Mesenchymal stem cell (in vitro differentiated cells and primary cell): Measurements from ENCODE around the gene FOXP1.

Experiments
- DNase-seq: peaks from one replicate; pipeline ENCODE4 v3.0.0-alpha.2; 2013
- H2AFZ ChIP-seq: one replicate; pipeline ENCODE4 v1.6.1; 2013; ENCODE audit warnings: low read depth, mild to moderate bottlenecking, control low read depth, inconsistent platforms, low read length, moderate library complexity
- H2AK5ac ChIP-seq: 2 replicates; pipeline ENCODE4 v1.6.1; 2013; ENCODE audit warnings: low read length, moderate library complexity, mild to moderate bottlenecking, inconsistent platforms; ENCODE audit not compliant: severe bottlenecking
- H2BK120ac ChIP-seq: one replicate; pipeline ENCODE4 v1.6.1; 2013; ENCODE audit warnings: low read depth, mild to moderate bottlenecking, inconsistent platforms, low read length, moderate library complexity
- H2BK12ac ChIP-seq, 2 experiments: one replicate each; pipeline ENCODE4 v1.6.1; 2013; ENCODE audit warnings: inconsistent platforms in 2 of 2, low read length in 2 of 2, mild to moderate bottlenecking in 2 of 2, moderate library complexity in 2 of 2, control low read depth in 1 of 2
- H2BK15ac ChIP-seq: one replicate; pipeline ENCODE4 v1.6.1; 2013; ENCODE audit warnings: mild to moderate bottlenecking, low read depth, inconsistent platforms; ENCODE audit not compliant: poor library complexity, severe bottlenecking
- H2BK5ac ChIP-seq: 2 replicates; pipeline ENCODE4 v1.6.1; 2013; ENCODE audit warnings: low read depth, mild to moderate bottlenecking, low read length, control low read depth, inconsistent platforms; ENCODE audit not compliant: poor library complexity, severe bottlenecking
- H3K14ac ChIP-seq, 2 experiments: one replicate each; pipeline ENCODE4 v1.6.1; 2013; ENCODE audit warnings: inconsistent platforms in 2 of 2, low read length in 2 of 2, control low read depth in 1 of 2, mild to moderate bottlenecking in 1 of 2, moderate library complexity in 1 of 2
- H3K18ac ChIP-seq, 2 experiments: one replicate each; pipeline ENCODE4 v1.6.1; 2013; ENCODE audit warnings: inconsistent platforms in 2 of 2, low read length in 2 of 2, control low read depth in 1 of 2, low read depth in 1 of 2, mild to moderate bottlenecking in 1 of 2
- H3K23ac ChIP-seq, 2 experiments: one replicate each; pipeline ENCODE4 v1.6.1; 2013; ENCODE audit warnings: inconsistent platforms in 2 of 2, low read length in 2 of 2, mild to moderate bottlenecking in 2 of 2, moderate library complexity in 2 of 2, control low read depth in 1 of 2
- H3K27ac ChIP-seq: 2 replicates; pipeline ENCODE4 v1.5.1; 2013; ENCODE audit warnings: mild to moderate bottlenecking, moderate library complexity, low read length, control low read depth, inconsistent platforms; ENCODE audit not compliant: poor library complexity, severe bottlenecking
- H3K27me3 ChIP-seq, 2 experiments: 2 replicates each; pipeline versions ENCODE4 v1.6.1 to v1.7.0; 2013; ENCODE audit warnings: low read length in 2 of 2, mild to moderate bottlenecking in 2 of 2, moderate library complexity in 2 of 2, control low read depth in 1 of 2, inconsistent platforms in 1 of 2; ENCODE audit not compliant: control insufficient read depth in 1 of 2, insufficient read depth in 1 of 2
- H3K36me3 ChIP-seq, 2 experiments: 2 replicates each; pipeline versions ENCODE4 v1.6.1 to v1.7.0; 2013; ENCODE audit warnings: low read length in 2 of 2, control low read depth in 1 of 2, inconsistent platforms in 1 of 2, low read depth in 1 of 2, mild to moderate bottlenecking in 1 of 2; ENCODE audit not compliant: insufficient read depth in 2 of 2, control insufficient read depth in 1 of 2
- H3K4ac ChIP-seq, 2 experiments: one replicate each; pipeline ENCODE4 v1.6.1; 2013; ENCODE audit warnings: inconsistent platforms in 2 of 2, low read length in 2 of 2, mild to moderate bottlenecking in 2 of 2, moderate library complexity in 2 of 2, control low read depth in 1 of 2, low read depth in 1 of 2
- H3K4me1 ChIP-seq: 2 replicates; pipeline ENCODE4 v1.6.1; 2013; ENCODE audit warnings: low read depth, low read length, control low read depth; ENCODE audit not compliant: control insufficient read depth, insufficient read depth
- H3K4me2 ChIP-seq: 2 replicates; pipeline ENCODE4 v1.6.1; 2013; ENCODE audit warnings: low read length, mild to moderate bottlenecking, inconsistent platforms; ENCODE audit not compliant: poor library complexity, severe bottlenecking
- H3K4me3 ChIP-seq, 2 experiments: 2 replicates each; pipeline versions ENCODE4 v1.5.1 to v1.7.0; 2013; ENCODE audit warnings: low read length in 2 of 2, mild to moderate bottlenecking in 2 of 2, control low read depth in 1 of 2, low read depth in 1 of 2; ENCODE audit not compliant: insufficient read depth in 1 of 2
- H3K79me1 ChIP-seq: replicated peaks from 2 replicates; pipeline ENCODE4 v1.6.1; 2013; ENCODE audit warnings: mild to moderate bottlenecking, control low read depth, low read length, inconsistent platforms; ENCODE audit not compliant: poor library complexity, severe bottlenecking
- H3K9ac ChIP-seq: 2 replicates; pipeline ENCODE4 v1.7.0; 2013; ENCODE audit warnings: mild to moderate bottlenecking, low read length, moderate library complexity
- H3K9me3 ChIP-seq: 2 replicates; pipeline ENCODE4 v1.7.0; 2013; ENCODE audit warnings: mild to moderate bottlenecking, low read length; ENCODE audit not compliant: control insufficient read depth
- H4K8ac ChIP-seq: one replicate; pipeline ENCODE4 v1.6.1; 2013; ENCODE audit warnings: inconsistent platforms, mild to moderate bottlenecking, low read length, moderate library complexity
- H4K91ac ChIP-seq: one replicate; pipeline ENCODE4 v1.6.1; 2013; ENCODE audit warnings: mild to moderate bottlenecking, low read length, inconsistent platforms
- WGBS: methylation state at CpG from one replicate; pipeline ENCODE4 v1.1.7; 2013; ENCODE audit warnings: mixed read lengths; 5-methylcytosine and 5-hydroxymethylcytosine counted together

The FOXP1 gene

GRCh38 chr3:71564361-71564760, 19.2 kb downstream of the FOXP1 start:
- 86% methylated on average over 6 of the region's 6 CpGs for WGBS
- no peak overlapping the region for H2BK5ac ChIP-seq

GRCh38 chr3:71563827-71564226, 19.7 kb downstream of the FOXP1 start:
- no peak overlapping the region for H4K8ac ChIP-seq
- peaks cover 7% of the 10 kb centered on the region for H3K79me1 ChIP-seq
- H3K9ac ChIP-seq, result no peak overlapping the region
- H3K4me3 ChIP-seq, result no peak overlapping the region
- no peak overlapping the region for H3K23ac ChIP-seq
- H2AFZ ChIP-seq, result no peak overlapping the region
- H3K14ac ChIP-seq, result no peak overlapping the region
- no peak overlapping the region for H3K18ac ChIP-seq
- no peak overlapping the region for H3K27ac ChIP-seq
- no peaks in the 10 kb centered on the region for H3K27me3 ChIP-seq
- H2BK5ac ChIP-seq, result no peak overlapping the region
- H3K4me1 ChIP-seq, result peaks cover 7% of the 10 kb centered on the region
- H2BK120ac ChIP-seq, result no peak overlapping the region
- no peak overlapping the region for H3K4me2 ChIP-seq
- H2BK15ac ChIP-seq, result no peak overlapping the region
- peaks cover 0 to 19% of the 10 kb centered on the region in 2 experiments for H3K36me3 ChIP-seq
- H2BK12ac ChIP-seq, result no peak overlapping the region
- no peak overlapping the region for H4K91ac ChIP-seq
- DNase-seq, result no peak
- no peaks in the 10 kb centered on the region for H3K9me3 ChIP-seq
- no peak overlapping the region for H3K4ac ChIP-seq
- no peak overlapping the region for H2AK5ac ChIP-seq
- 69% methylated on average over 3 of the region's 3 CpGs for WGBS

More at GRCh38 chr3:71564361-71564760, 19.2 kb downstream of the FOXP1 start:
- no peak overlapping the region for H3K23ac ChIP-seq
- no peak overlapping the region for H3K4ac ChIP-seq
- no peak overlapping the region for H4K91ac ChIP-seq
- peaks cover 0 to 17% of the 10 kb centered on the region in 2 experiments for H3K36me3 ChIP-seq
- no peaks in the 10 kb centered on the region for H3K27me3 ChIP-seq
- no peak overlapping the region for H2AK5ac ChIP-seq
- no peaks in the 10 kb centered on the region for H3K9me3 ChIP-seq
- no peak overlapping the region for H3K4me2 ChIP-seq
- no peak overlapping the region for H4K8ac ChIP-seq
- no peak overlapping the region for H2BK12ac ChIP-seq
- no peak overlapping the region for H3K9ac ChIP-seq
- H3K79me1 ChIP-seq, result peaks cover 5% of the 10 kb centered on the region
- no peak overlapping the region for H2BK120ac ChIP-seq
- no peak overlapping the region for H3K18ac ChIP-seq
- no peak for DNase-seq
- H2BK15ac ChIP-seq, result no peak overlapping the region
- H3K27ac ChIP-seq, result no peak overlapping the region
- no peak overlapping the region for H3K14ac ChIP-seq
- H3K4me3 ChIP-seq, result no peak overlapping the region
- H2AFZ ChIP-seq, result no peak overlapping the region
- peaks cover 7% of the 10 kb centered on the region for H3K4me1 ChIP-seq

- no peak overlapping the region for H2BK120ac ChIP-seq
- H2BK12ac ChIP-seq, result no peak overlapping the region
- no peak overlapping the region for H3K27ac ChIP-seq
- H3K4me2 ChIP-seq, result no peak overlapping the region
- peaks cover 0 to 20% of the 10 kb centered on the region in 2 experiments for H3K36me3 ChIP-seq
- no peaks in the 10 kb centered on the region for H3K27me3 ChIP-seq
- peaks cover 8% of the 10 kb centered on the region for H3K79me1 ChIP-seq
- no peaks in the 10 kb centered on the region for H3K9me3 ChIP-seq
- H3K9ac ChIP-seq, result no peak overlapping the region
- no peak overlapping the region for H2AFZ ChIP-seq
- no peak overlapping the region for H3K4me3 ChIP-seq
- H3K18ac ChIP-seq, result no peak overlapping the region
- H2BK5ac ChIP-seq, result no peak overlapping the region
- H2BK15ac ChIP-seq, result no peak overlapping the region
- no peak for DNase-seq
- peaks cover 7% of the 10 kb centered on the region for H3K4me1 ChIP-seq
- H4K91ac ChIP-seq, result no peak overlapping the region
- no peak overlapping the region for H3K14ac ChIP-seq
- no peak overlapping the region for H3K4ac ChIP-seq
- no peak overlapping the region for H4K8ac ChIP-seq
- peak overlapping the region; percentile 57 for H2AK5ac ChIP-seq
- H3K23ac ChIP-seq, result no peak overlapping the region
These were observed 20.6 kb downstream of the FOXP1 start for GRCh38 chr3:71562938-71563337.

GRCh38 chr3:71560665-71561064, 22.9 kb downstream of the FOXP1 start:
- 71% methylated on average over 1 of the region's 2 CpGs for WGBS
- no peak overlapping the region for H2BK12ac ChIP-seq

More at GRCh38 chr3:71560665-71561064, 22.9 kb downstream of the FOXP1 start:
- H3K9ac ChIP-seq, result no peak overlapping the region
- H4K91ac ChIP-seq, result no peak overlapping the region
- no peaks in the 10 kb centered on the region for H3K9me3 ChIP-seq
- H3K18ac ChIP-seq, result no peak overlapping the region
- H2BK120ac ChIP-seq, result no peak overlapping the region
- no peak overlapping the region for H3K4me3 ChIP-seq
- no peak overlapping the region for H2AK5ac ChIP-seq
- H3K14ac ChIP-seq, result no peak overlapping the region
- DNase-seq, result no peak
- H2BK5ac ChIP-seq, result no peak overlapping the region
- no peak overlapping the region for H3K23ac ChIP-seq
- no peak overlapping the region for H4K8ac ChIP-seq
- H2AFZ ChIP-seq, result no peak overlapping the region
- no peaks in the 10 kb centered on the region for H3K27me3 ChIP-seq
- peaks cover 4% of the 10 kb centered on the region for H3K4me1 ChIP-seq
- H3K27ac ChIP-seq, result no peak overlapping the region
- H3K4me2 ChIP-seq, result no peak overlapping the region
- H2BK15ac ChIP-seq, result no peak overlapping the region
- H3K4ac ChIP-seq, result no peak overlapping the region
- H3K79me1 ChIP-seq, result peaks cover 9% of the 10 kb centered on the region
- H3K36me3 ChIP-seq, result peaks cover 0 to 13% of the 10 kb centered on the region in 2 experiments
